ENCODE results near the gene IFI27L1.

Gene IFI27L1

DNA sequence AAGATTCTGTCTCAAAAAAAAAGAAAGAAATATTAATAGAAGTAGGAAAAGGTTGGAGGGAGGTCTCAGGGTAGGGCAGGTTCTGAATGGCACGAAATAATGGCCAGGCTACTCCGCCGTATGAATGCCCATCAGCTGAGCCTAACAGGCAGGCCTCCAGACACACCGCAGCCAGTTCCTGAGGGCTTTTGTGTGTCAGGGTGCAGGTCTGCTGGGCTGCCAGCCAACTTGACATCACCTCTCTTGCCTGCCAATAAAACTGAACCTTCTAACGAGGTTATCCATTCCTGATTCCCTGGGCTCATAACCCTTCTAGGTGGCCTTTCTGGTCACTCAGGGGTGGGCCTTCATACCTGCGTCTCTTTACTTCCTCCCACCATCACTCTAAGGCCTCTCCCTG is 32.4 kb downstream of the IFI27L1 start:
- peak; percentile 29 for DNase-seq (ENCODE audit: low read depth)
- TF ChIP-seq, protein P1, sequence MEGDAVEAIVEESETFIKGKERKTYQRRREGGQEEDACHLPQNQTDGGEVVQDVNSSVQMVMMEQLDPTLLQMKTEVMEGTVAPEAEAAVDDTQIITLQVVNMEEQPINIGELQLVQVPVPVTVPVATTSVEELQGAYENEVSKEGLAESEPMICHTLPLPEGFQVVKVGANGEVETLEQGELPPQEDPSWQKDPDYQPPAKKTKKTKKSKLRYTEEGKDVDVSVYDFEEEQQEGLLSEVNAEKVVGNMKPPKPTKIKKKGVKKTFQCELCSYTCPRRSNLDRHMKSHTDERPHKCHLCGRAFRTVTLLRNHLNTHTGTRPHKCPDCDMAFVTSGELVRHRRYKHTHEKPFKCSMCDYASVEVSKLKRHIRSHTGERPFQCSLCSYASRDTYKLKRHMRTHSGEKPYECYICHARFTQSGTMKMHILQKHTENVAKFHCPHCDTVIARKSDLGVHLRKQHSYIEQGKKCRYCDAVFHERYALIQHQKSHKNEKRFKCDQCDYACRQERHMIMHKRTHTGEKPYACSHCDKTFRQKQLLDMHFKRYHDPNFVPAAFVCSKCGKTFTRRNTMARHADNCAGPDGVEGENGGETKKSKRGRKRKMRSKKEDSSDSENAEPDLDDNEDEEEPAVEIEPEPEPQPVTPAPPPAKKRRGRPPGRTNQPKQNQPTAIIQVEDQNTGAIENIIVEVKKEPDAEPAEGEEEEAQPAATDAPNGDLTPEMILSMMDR (IDR thresholded peaks at IDR 0.05; ENCODE audit: low read length, missing control alignments), result no peak
- H3K4me3 ChIP-seq (replicated peaks; ENCODE audit: low read depth, low read length), result no peak overlapping the region

DNA sequence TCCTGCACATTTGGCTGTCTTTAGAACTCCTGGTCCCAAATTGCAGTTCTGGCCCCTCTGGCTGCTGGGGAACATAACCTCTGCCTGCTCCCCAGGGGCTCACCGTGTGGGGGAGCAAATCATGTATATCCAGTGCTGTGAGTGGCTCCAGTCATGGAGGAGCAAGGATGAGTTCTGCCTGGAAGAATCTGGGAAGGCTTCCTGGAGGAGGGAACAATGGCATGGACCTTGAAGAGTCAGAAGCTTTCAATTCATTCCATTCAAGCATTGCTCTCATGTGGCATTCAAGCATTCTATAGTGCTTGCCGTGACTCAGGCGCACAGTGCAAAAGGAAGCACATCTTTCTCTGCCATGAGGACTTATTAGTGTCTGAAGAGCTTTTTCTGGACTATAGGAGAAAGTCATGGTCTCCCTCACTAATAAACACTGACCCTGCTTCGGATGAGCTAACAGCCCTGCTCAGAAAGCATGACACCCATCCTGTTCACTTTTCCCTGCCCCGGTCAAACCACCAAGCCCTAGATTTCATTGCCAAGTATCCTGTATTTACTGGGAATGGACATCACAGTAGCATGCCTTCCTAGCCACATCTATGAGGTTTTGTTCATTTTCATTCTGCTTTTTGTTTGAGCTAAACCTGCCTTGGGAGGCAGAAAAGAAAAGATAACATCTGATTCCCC is 32.9 kb downstream of the IFI27L1 start:
- TF ChIP-seq, protein P1 (IDR thresholded peaks at IDR 0.05; ENCODE audit: low read length, missing control alignments), result no peak
- H3K4me3 ChIP-seq (replicated peaks; ENCODE audit: low read depth, low read length), result no peak overlapping the region
- no peak for DNase-seq (ENCODE audit: low read depth)

DNA sequence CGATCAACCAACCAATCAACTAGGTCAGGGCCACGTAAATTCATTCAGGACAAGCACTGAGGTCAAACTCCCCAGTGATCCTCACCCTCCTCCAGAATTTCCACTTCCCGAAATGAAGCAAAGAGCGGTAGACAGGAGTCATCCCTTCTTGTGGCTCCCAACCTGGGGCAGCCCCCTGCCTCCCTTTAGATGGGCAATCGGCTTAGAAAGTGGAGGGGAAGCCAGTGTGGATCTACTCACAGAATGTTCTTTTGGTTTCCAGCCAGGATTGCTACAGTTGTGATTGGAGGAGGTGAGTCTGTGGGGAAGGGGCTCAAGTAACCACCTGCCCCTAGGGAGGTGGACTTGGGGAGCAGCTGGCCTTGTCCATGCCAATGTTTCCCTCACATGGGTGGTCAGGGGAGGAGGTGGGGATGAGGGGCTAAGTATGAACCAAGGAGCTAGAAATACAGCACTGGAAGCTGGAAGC is 33.5 kb downstream of the IFI27L1 start:
- no peak for DNase-seq (ENCODE audit: low read depth)
- TF ChIP-seq, protein P1 (IDR thresholded peaks at IDR 0.05; ENCODE audit: low read length, missing control alignments), result no peak
- no peak overlapping the region for H3K4me3 ChIP-seq (replicated peaks; ENCODE audit: low read depth, low read length)

DNA sequence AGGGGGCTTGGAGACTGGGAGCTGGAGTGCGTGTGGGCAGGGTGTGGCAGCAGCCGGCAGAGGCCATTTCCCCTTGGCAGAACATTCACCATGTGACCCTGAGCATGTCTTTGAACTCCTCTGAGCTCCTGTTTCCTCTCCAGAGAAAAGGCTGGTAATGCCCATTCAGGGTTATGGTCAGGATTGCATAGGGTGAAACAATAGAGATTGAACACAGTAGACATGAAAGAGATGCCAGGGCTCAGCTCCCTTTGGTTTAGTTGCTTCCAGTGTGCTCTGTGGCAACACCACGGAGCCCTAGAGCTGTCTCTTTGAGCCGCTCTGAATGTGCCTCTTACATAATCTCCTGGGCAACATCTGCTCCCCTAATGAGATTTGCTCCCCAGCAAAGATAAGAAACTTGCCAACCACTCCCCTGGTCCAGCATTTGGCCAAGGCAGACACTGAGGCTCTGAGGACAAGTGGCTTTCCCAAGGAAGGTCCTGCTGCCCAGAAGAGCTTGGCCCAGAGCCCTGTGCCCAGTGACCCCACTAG is 34.0 kb downstream of the IFI27L1 start:
- TF ChIP-seq, protein P1 (IDR thresholded peaks at IDR 0.05; ENCODE audit: low read length, missing control alignments), result no peak
- no peak overlapping the region for H3K4me3 ChIP-seq (replicated peaks; ENCODE audit: low read depth, low read length)
- DNase-seq (ENCODE audit: low read depth), result no peak

DNA sequence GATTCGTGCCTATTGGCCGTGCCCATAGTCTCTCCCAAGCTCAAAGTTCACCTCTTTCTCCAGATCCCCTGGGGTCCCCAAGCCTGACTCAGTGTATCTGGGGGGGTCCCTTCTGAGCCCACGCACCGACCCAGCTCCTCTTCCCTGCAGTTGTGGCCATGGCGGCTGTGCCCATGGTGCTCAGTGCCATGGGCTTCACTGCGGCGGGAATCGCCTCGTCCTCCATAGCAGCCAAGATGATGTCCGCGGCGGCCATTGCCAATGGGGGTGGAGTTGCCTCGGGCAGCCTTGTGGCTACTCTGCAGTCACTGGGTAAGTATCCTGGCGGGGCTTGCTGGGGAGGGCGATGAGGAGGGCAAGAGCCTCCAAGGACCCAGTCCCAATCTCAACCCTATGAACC is 34.5 kb downstream of the IFI27L1 start:
- no peak overlapping the region for H3K4me3 ChIP-seq (replicated peaks; ENCODE audit: low read depth, low read length)
- TF ChIP-seq, protein P1 (IDR thresholded peaks at IDR 0.05; ENCODE audit: low read length, missing control alignments), result no peak
- no peak for DNase-seq (ENCODE audit: low read depth)

DNA sequence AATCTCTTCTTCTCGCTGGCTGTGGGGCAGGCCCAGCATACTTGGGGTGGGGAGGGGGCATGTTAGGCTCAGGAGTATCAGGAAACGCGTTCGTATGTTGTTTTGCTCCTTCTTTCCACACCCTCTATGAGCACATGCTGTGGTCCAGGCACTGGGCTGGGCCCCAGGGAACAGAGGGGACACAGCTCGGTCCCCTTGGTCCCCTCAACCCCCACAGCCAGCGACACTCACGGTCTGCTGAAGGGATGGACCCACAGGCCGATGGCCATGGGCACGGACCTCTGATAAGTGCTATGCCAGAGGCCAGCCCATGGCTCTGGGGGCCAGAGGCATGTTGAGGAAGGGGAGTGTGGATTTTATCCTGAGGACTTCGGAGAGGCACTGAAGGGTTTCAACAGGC is 35.6 kb downstream of the IFI27L1 start:
- DNase-seq (ENCODE audit: low read depth), result no peak
- TF ChIP-seq, protein P1 (IDR thresholded peaks at IDR 0.05; ENCODE audit: low read length, missing control alignments), result no peak
- no peak overlapping the region for H3K4me3 ChIP-seq (replicated peaks; ENCODE audit: low read depth, low read length)

DNA sequence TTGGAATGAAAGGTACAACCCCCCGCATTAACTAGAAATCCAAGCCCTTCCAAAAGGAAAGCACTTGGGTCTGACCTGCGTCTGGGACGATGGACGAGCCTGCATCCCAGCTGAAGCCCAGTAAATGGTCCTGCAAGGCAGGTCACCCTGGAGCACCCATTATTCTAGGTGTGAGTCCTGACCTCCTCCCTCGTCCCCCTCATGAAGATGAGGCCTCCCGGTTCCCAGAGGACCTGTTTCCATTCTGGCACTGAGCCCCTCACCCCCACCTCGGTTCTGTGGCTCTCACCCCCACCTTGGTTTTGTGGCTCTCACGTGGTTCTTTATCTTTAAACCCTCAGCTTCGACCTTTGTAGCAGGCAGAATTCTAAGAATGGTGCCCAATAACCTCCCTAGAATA is 36.7 kb downstream of the IFI27L1 start:
- DNase-seq (ENCODE audit: low read depth), result no peak
- H3K4me3 ChIP-seq (replicated peaks; ENCODE audit: low read depth, low read length), result no peak overlapping the region
- TF ChIP-seq, protein P1 (IDR thresholded peaks at IDR 0.05; ENCODE audit: low read length, missing control alignments), result no peak

Data from fibroblast of pulmonary artery (primary cell).